Sigmoid colon (tissue), 7 donors: ENCODE data around the gene GABARAP. TPM values are rescaled to one million over a fixed set of nuclear protein-coding genes. Genes with fewer than 3 reads are reported as not detected.

Source experiments
- DNase-seq: peaks from one replicate; pipeline ENCODE4 v3.0.0-alpha.2; 2019
- H3K27ac ChIP-seq, 4 donors: fragments of 200-600 bp; sonication (generic); one replicate each; pipeline ENCODE4 v1.5.1; 2016 to 2019; ENCODE audit warnings: mild to moderate bottlenecking in 1 of 4
- H3K27me3 ChIP-seq, 3 donors: fragments of 200-600 bp; sonication (generic); one replicate each; pipeline ENCODE4 v1.5.1; 2019; ENCODE audit warnings: mild to moderate bottlenecking in 1 of 3
- H3K36me3 ChIP-seq, 4 donors: fragments of 200-600 bp; sonication (generic); one replicate each; pipeline ENCODE4 v1.5.1; 2016 to 2019
- H3K4me1 ChIP-seq, 4 donors: fragments of 200-600 bp; sonication (generic); one replicate each; pipeline ENCODE4 v1.5.1; 2017 to 2019
- H3K4me3 ChIP-seq, 4 donors: fragments of 200-600 bp; sonication (generic); one replicate each; pipeline ENCODE4 v1.5.1; 2017 to 2019; ENCODE audit warnings: mild to moderate bottlenecking in 2 of 4, moderate library complexity in 1 of 4
- H3K9me3 ChIP-seq, 4 donors: fragments of 200-600 bp in 3 of 4; sonication (generic) in 3 of 4; one replicate each; pipeline versions ENCODE4 v1.5.1 to v1.6.1; 2013 to 2019
- CTCF ChIP-seq, 4 experiments: fragments of 450-650 bp in 3 of 4; fragments of 200-600 bp in 1 of 4; IDR thresholded peaks; one replicate each; pipeline ENCODE4 v1.5.1; 2016 to 2019; ENCODE audit warnings: antibody characterized with exemption in 4 of 4, mild to moderate bottlenecking in 3 of 4, moderate library complexity in 2 of 4
- EP300 ChIP-seq, 4 donors: sonication (generic); formaldehyde crosslinking; IDR thresholded peaks; one replicate each; pipeline ENCODE4 v1.6.1; 2017; ENCODE audit warnings: antibody characterized with exemption in 4 of 4
- POLR2A ChIP-seq, 2 donors: fragments of 450-650 bp; IDR thresholded peaks; one replicate each; pipeline ENCODE4 v1.6.1; 2016; ENCODE audit warnings: antibody characterized with exemption in 2 of 2, mild to moderate bottlenecking in 2 of 2, moderate library complexity in 2 of 2
- POLR2AphosphoS5 ChIP-seq, 4 donors: sonication (generic); formaldehyde crosslinking; IDR thresholded peaks; one replicate each; pipeline ENCODE4 v1.6.1; 2017; ENCODE audit warnings: antibody characterized with exemption in 4 of 4
- WGBS, 2 donors: extraction: QIAGEN DNeasy Blood & Tissue Kit; methylation state at CpG; one replicate each; pipeline ENCODE4 v1.1.7; 2013; 5-methylcytosine and 5-hydroxymethylcytosine counted together
- intact Hi-C: fragments of 100-400 bp; cut with DNase I; formaldehyde crosslinking; loops from one replicate; pipeline ENCODE4 v1.15.1; 2023
- polyA plus RNA-seq, 3 donors: library from polyadenylated mRNA; stranded (reverse); fragments of 200-250 nt; gene quantifications; one replicate each; pipeline ENCODE4 v1.2.3, GENCODE V29; 2013
- total RNA-seq, 4 donors: library from RNA; depleted of rRNA; stranded (reverse); fragments of >200 nt; gene quantifications; one replicate each; pipeline ENCODE4 v1.1.0, GENCODE V29; 2016
- donor health status: healthy with polysubstance abuse.
- donor health status: Bipolar disorder and iron deficiency.
- donor health status: healthy.

The GABARAP gene
- 100 to 1,000 TPM; 147 to 645 (median 552) TPM for total RNA-seq
- polyA plus RNA-seq: 1,000 to 10,000 TPM in 2 of 3 donors, 100 to 1,000 TPM in 1; 572 to 1,215 (median 1,036) TPM

GRCh38 chr17:7241783-7242716 lies at the start of gene GABARAP:
Gene GABARAP, minus strand, starts transcription at chr17:7242449. Its CDS starts 119 bp downstream, at chr17:7242330.
- H3K4me1 ChIP-seq: peaks cover 0 to 38% (median 35%) of the 10 kb centered on the region in 4 donors
- H3K27me3 ChIP-seq: no peaks in the 10 kb centered on the region
- no peaks in the 10 kb centered on the region for H3K9me3 ChIP-seq
- H3K36me3 ChIP-seq: peaks cover 20 to 50% (median 30%) of the 10 kb centered on the region in 4 donors
- intact Hi-C loops: loop anchor here (5.0 kb wide), 3 partner anchors 65 to 600 kb away; partner anchors contain the start of genes EIF5A and TMEM256
- peak within 1 kb of the TSS; percentile 96 to 99 (median 98) for H3K27ac ChIP-seq
- TF ChIP-seq EP300 (IDR thresholded peaks at IDR 0.05): no peak
- peak; percentile 74 to 85 (median 80) for TF ChIP-seq POLR2AphosphoS5 (IDR thresholded peaks at IDR 0.05)
- no peak for TF ChIP-seq CTCF (IDR thresholded peaks at IDR 0.05)
- TF ChIP-seq POLR2A (IDR thresholded peaks at IDR 0.05): peak; percentile 71 to 77
- WGBS, 2 donors: 0% methylated on average over 62 of the region's 62 CpGs
- DNase-seq: peak; percentile 97
- H3K4me3 ChIP-seq: peak within 1 kb of the TSS; percentile 74 to 100 (median 94)

GRCh38 chr17:7290685-7291084 lies 48.4 kb upstream of the GABARAP start:
- intact Hi-C loops: no loop called here
- H3K4me3 ChIP-seq: no peak overlapping the region
- peaks cover 0 to 68% (median 61%) of the 10 kb centered on the region in 4 donors for H3K4me1 ChIP-seq
- no peak for TF ChIP-seq EP300 (IDR thresholded peaks at IDR 0.05)
- no peak for TF ChIP-seq CTCF (IDR thresholded peaks at IDR 0.05)
- peak in 2 of 4 donors; percentile 66 to 75 for TF ChIP-seq POLR2AphosphoS5 (IDR thresholded peaks at IDR 0.05)
- no peak for TF ChIP-seq POLR2A (IDR thresholded peaks at IDR 0.05)
- H3K36me3 ChIP-seq: peaks cover 9 to 13% (median 11%) of the 10 kb centered on the region in 4 donors
- H3K27me3 ChIP-seq: peaks cover 11 to 38% (median 18%) of the 10 kb centered on the region in 3 donors
- H3K9me3 ChIP-seq: no peaks in the 10 kb centered on the region
- 73 to 80% methylated on average over 11 of the region's 11 CpGs for WGBS, 2 donors
- peak overlapping the region; percentile 32 to 97 (median 57) for H3K27ac ChIP-seq
- no peak for DNase-seq

GRCh38 chr17:7290166-7290565 lies 47.9 kb upstream of the GABARAP start:
- no peaks in the 10 kb centered on the region for H3K9me3 ChIP-seq
- no peak overlapping the region for H3K4me3 ChIP-seq
- peaks cover 11 to 34% (median 18%) of the 10 kb centered on the region in 3 donors for H3K27me3 ChIP-seq
- peak overlapping the region; percentile 32 to 97 (median 57) for H3K27ac ChIP-seq
- intact Hi-C loops: no loop called here
- 94 to 95% methylated on average over 19 of the region's 19 CpGs for WGBS, 2 donors
- H3K36me3 ChIP-seq: peaks cover 14 to 18% (median 16%) of the 10 kb centered on the region in 4 donors
- TF ChIP-seq CTCF (IDR thresholded peaks at IDR 0.05) (no peak), POLR2AphosphoS5 (IDR thresholded peaks at IDR 0.05) (peak in 1 of 4 donors; percentile 9)
- no peak for DNase-seq
- H3K4me1 ChIP-seq: peaks cover 0 to 68% (median 61%) of the 10 kb centered on the region in 4 donors

GRCh38 chr17:7289256-7290032 lies 47.2 kb upstream of the GABARAP start:
- WGBS, 2 donors: 85 to 91% methylated on average over 18 of the region's 18 CpGs
- no peak overlapping the region for H3K4me3 ChIP-seq

More at GRCh38 chr17:7289256-7290032, 47.2 kb upstream of the GABARAP start:
- peaks cover 21 to 26% (median 23%) of the 10 kb centered on the region in 4 donors for H3K36me3 ChIP-seq
- peak overlapping the region; percentile 32 to 97 (median 57) for H3K27ac ChIP-seq
- peaks cover 8 to 26% (median 12%) of the 10 kb centered on the region in 3 donors for H3K27me3 ChIP-seq
- H3K4me1 ChIP-seq: peaks cover 0 to 68% (median 61%) of the 10 kb centered on the region in 4 donors
- intact Hi-C loops: no loop called here
- TF ChIP-seq POLR2AphosphoS5 (IDR thresholded peaks at IDR 0.05) (peak in 1 of 4 donors; percentile 52), EP300 (IDR thresholded peaks at IDR 0.05) (no peak)
- DNase-seq: no peak
- H3K9me3 ChIP-seq: no peaks in the 10 kb centered on the region
